ENCODE results near the gene EXOC4.

- TF ChIP-seq POLR2A (IDR thresholded peaks at IDR 0.05) = no peak
- TF ChIP-seq CTCF (IDR thresholded peaks at IDR 0.05) = no peak
Measured at GRCh38 chr7:133561396-133561795, 308.5 kb downstream of the EXOC4 start.
